HepG2 (cell line): ENCODE data around the gene CAPN9. TPM values are rescaled to one million over a fixed set of nuclear protein-coding genes. Genes with fewer than 3 reads are reported as not detected.

Experiments
- AHR ChIP-seq: IDR thresholded peaks from 2 replicates; pipeline ENCODE4 v1.6.1; 2018; ENCODE audit warnings: missing genetic modification reagents, missing compliant biosample characterization
- GPN1 ChIP-seq: sonication (generic); formaldehyde crosslinking; IDR thresholded peaks from 2 replicates; pipeline ENCODE4 v1.5.1; 2020; ENCODE audit warnings: missing genetic modification reagents, borderline replicate concordance
- HNRNPL ChIP-seq: fragments of 200-400 bp; formaldehyde crosslinking; IDR thresholded peaks from 2 replicates; pipeline ENCODE4 v1.6.1; 2017; ENCODE audit warnings: mild to moderate bottlenecking, low read depth, low read length
- NFE2 ChIP-seq: sonication (generic); formaldehyde crosslinking; IDR thresholded peaks from 2 replicates; pipeline ENCODE4 v1.4.0; 2020; ENCODE audit warnings: missing genetic modification reagents
- NR3C1 ChIP-seq: sonication (generic); formaldehyde crosslinking; IDR thresholded peaks from 2 replicates; pipeline ENCODE4 v1.4.0; 2020; ENCODE audit warnings: missing genetic modification reagents
- PAX8 ChIP-seq: sonication (generic); formaldehyde crosslinking; IDR thresholded peaks from 2 replicates; pipeline ENCODE4 v1.8.0; 2022; ENCODE audit warnings: mild to moderate bottlenecking, missing genetic modification reagents, borderline replicate concordance
- SIN3B ChIP-seq: fragments of 150-350 bp; IDR thresholded peaks from 2 replicates; pipeline ENCODE4 v1.6.1; 2014; ENCODE audit warnings: low read length
- ZBTB34 ChIP-seq: sonication (generic); formaldehyde crosslinking; IDR thresholded peaks from 2 replicates; pipeline ENCODE4 v1.8.0; 2022; ENCODE audit warnings: mild to moderate bottlenecking, missing genetic modification reagents
- ZC3H13 ChIP-seq: sonication (generic); formaldehyde crosslinking; IDR thresholded peaks from 2 replicates; pipeline ENCODE4 v1.8.1; 2023; ENCODE audit warnings: mild to moderate bottlenecking, missing genetic modification reagents, moderate library complexity
- ZFP36 ChIP-seq: fragments of 150-350 bp; IDR thresholded peaks from 2 replicates; pipeline ENCODE4 v1.6.1; 2018; ENCODE audit warnings: borderline replicate concordance, low read length, low read depth; ENCODE audit not compliant: partially characterized antibody
- ZMYM3 ChIP-seq: sonication (generic); formaldehyde crosslinking; IDR thresholded peaks from 2 replicates; pipeline ENCODE4 v1.5.1; 2020; ENCODE audit warnings: mild to moderate bottlenecking, missing genetic modification reagents
- ZNF160 ChIP-seq: sonication (generic); formaldehyde crosslinking; IDR thresholded peaks from 2 replicates; pipeline ENCODE4 v1.8.0; 2022; ENCODE audit warnings: mild to moderate bottlenecking, inconsistent platforms, missing genetic modification reagents
- ZNF256 ChIP-seq: sonication (generic); formaldehyde crosslinking; conservative IDR thresholded peaks from 2 replicates; pipeline ENCODE4 v1.4.0; 2020; ENCODE audit warnings: missing genetic modification reagents
- ZNF879 ChIP-seq: sonication (generic); formaldehyde crosslinking; IDR thresholded peaks from 2 replicates; pipeline ENCODE4 v1.8.1; 2023; ENCODE audit warnings: missing genetic modification reagents
- polyA plus RNA-seq, 8 experiments: library from polyadenylated mRNA; depleted of rRNA in 3 of 8; stranded (reverse) in 7 of 8; unstranded in 1 of 8; fragments of >200 nt; fragmentation: Illumina TruSeq in 4 of 8; extraction: Trizol in 4 of 8; gene quantifications; 2 replicates each; pipeline versions ENCODE4 v1.2.1 to v1.2.3, GENCODE V29; 2011 to 2016; ENCODE audit warnings: low read depth in 4 of 8, missing spikeins in 1 of 8, mixed read lengths in 1 of 8; ENCODE audit not compliant: insufficient read depth in 1 of 8
- total RNA-seq, 5 experiments: library from RNA; depleted of rRNA; stranded (reverse); fragments of >200 nt; fragmentation: Illumina TruSeq; extraction: Trizol; gene quantifications; 2 replicates each; pipeline ENCODE4 v1.2.3, GENCODE V29; 2016; ENCODE audit warnings: low read depth in 1 of 5
- TF ChIP-seq, protein P1 (sequence below): sonication (generic); formaldehyde crosslinking; IDR thresholded peaks from 2 replicates; pipeline ENCODE4 v1.4.0; 2020; ENCODE audit warnings: missing genetic modification reagents, mild to moderate bottlenecking, borderline replicate concordance
- TF ChIP-seq, protein P2 (sequence below): sonication (generic); formaldehyde crosslinking; IDR thresholded peaks from 2 replicates; pipeline ENCODE4 v1.4.0; 2020; ENCODE audit warnings: missing genetic modification reagents, borderline replicate concordance

Gene CAPN9
- total and polyA plus RNA-seq, 2 of the 13 experiments (the other 11 are each of a cell fraction or from before 2014, with no cell fraction given) = 0.04 to 0.31 TPM

- TF ChIP-seq ZBTB34 (CRISPR knock-in tag) (no peak), ZNF160 (no peak), PAX8 (CRISPR knock-in tag) (no peak), SIN3B (no peak), NR3C1 (CRISPR knock-in tag) (no peak), ZMYM3 (CRISPR knock-in tag) (peak; percentile 29; the same call in 1 of the 2 replicates), ZNF879 (CRISPR knock-in tag) (no peak), ZC3H13 (CRISPR knock-in tag) (0 out of 2 replicates have a peak, but pooled peaks have one; percentile 11), GPN1 (CRISPR knock-in tag) (no peak), NFE2 (CRISPR knock-in tag) (no peak), HNRNPL (no peak), ZFP36 (peak; percentile 21), AHR (no peak), ZNF256 (CRISPR knock-in tag) (no peak)
- TF ChIP-seq, protein P1, sequence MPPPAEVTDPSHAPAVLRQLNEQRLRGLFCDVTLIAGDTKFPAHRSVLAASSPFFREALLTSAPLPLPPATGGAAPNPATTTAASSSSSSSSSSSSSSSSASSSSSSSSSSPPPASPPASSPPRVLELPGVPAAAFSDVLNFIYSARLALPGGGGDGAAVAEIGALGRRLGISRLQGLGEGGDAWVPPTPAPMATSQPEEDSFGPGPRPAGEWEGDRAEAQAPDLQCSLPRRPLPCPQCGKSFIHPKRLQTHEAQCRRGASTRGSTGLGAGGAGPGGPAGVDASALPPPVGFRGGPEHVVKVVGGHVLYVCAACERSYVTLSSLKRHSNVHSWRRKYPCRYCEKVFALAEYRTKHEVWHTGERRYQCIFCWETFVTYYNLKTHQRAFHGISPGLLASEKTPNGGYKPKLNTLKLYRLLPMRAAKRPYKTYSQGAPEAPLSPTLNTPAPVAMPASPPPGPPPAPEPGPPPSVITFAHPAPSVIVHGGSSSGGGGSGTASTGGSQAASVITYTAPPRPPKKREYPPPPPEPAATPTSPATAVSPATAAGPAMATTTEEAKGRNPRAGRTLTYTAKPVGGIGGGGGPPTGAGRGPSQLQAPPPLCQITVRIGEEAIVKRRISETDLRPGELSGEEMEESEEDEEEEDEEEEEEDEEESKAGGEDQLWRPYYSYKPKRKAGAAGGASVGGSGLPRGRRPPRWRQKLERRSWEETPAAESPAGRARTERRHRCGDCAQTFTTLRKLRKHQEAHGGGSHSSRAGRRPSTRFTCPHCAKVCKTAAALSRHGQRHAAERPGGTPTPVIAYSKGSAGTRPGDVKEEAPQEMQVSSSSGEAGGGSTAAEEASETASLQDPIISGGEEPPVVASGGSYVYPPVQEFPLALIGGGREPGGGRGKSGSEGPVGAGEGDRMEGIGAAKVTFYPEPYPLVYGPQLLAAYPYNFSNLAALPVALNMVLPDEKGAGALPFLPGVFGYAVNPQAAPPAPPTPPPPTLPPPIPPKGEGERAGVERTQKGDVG (CRISPR knock-in tag) = no peak
- TF ChIP-seq, protein P2, sequence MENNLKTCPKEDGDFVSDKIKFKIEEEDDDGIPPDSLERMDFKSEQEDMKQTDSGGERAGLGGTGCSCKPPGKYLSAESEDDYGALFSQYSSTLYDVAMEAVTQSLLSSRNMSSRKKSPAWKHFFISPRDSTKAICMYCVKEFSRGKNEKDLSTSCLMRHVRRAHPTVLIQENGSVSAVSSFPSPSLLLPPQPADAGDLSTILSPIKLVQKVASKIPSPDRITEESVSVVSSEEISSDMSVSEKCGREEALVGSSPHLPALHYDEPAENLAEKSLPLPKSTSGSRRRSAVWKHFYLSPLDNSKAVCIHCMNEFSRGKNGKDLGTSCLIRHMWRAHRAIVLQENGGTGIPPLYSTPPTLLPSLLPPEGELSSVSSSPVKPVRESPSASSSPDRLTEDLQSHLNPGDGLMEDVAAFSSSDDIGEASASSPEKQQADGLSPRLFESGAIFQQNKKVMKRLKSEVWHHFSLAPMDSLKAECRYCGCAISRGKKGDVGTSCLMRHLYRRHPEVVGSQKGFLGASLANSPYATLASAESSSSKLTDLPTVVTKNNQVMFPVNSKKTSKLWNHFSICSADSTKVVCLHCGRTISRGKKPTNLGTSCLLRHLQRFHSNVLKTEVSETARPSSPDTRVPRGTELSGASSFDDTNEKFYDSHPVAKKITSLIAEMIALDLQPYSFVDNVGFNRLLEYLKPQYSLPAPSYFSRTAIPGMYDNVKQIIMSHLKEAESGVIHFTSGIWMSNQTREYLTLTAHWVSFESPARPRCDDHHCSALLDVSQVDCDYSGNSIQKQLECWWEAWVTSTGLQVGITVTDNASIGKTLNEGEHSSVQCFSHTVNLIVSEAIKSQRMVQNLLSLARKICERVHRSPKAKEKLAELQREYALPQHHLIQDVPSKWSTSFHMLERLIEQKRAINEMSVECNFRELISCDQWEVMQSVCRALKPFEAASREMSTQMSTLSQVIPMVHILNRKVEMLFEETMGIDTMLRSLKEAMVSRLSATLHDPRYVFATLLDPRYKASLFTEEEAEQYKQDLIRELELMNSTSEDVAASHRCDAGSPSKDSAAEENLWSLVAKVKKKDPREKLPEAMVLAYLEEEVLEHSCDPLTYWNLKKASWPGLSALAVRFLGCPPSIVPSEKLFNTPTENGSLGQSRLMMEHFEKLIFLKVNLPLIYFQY = no peak
- TF ChIP-seq, all 625 proteins: peak for 13
Measured at GRCh38 chr1:230713138-230713537, 34.0 kb upstream of the CAPN9 start (continued).
